SK-N-SH treated with all-trans-retinoic acid at 6 μM for 48 hours (cell line): ENCODE data around the gene DDX39A.

Experiments
- ATAC-seq: fragments of 200-7000 bp; cut with Tn5 transposase; 3 replicates; pipeline ENCODE4 v1.9.1; 2020; ENCODE audit warnings: mild to moderate bottlenecking, moderate library complexity
- ARNTL ChIP-seq: fragments of 450-650 bp; formaldehyde crosslinking; IDR thresholded peaks from 2 replicates; pipeline ENCODE4 v1.5.0; 2020; ENCODE audit warnings: low read depth, mild to moderate bottlenecking, moderate library complexity, borderline replicate concordance
- BACH2 ChIP-seq: fragments of 250-450 bp; sonication (Bioruptor Pico); IDR thresholded peaks from 2 replicates; pipeline ENCODE4 v1.9.0; 2021; ENCODE audit warnings: mild to moderate bottlenecking, borderline replicate concordance
- CSDC2 ChIP-seq: fragments of 250-450 bp; sonication (Bioruptor Pico); IDR thresholded peaks from 2 replicates; pipeline ENCODE4 v1.5.0; 2020; ENCODE audit warnings: mild to moderate bottlenecking, moderate library complexity
- ESRRG ChIP-seq: fragments of 250-450 bp; sonication (Bioruptor Pico); IDR thresholded peaks from 2 replicates; pipeline ENCODE4 v1.6.1; 2021; ENCODE audit warnings: mild to moderate bottlenecking
- GLIS3 ChIP-seq: fragments of 250-450 bp; sonication (Bioruptor Pico); IDR thresholded peaks from 2 replicates; pipeline ENCODE4 v1.5.0; 2020; ENCODE audit warnings: mild to moderate bottlenecking, moderate library complexity
- ISL1 ChIP-seq: fragments of 250-450 bp; sonication (Bioruptor Pico); IDR thresholded peaks from 2 replicates; pipeline ENCODE4 v2.1.2; 2022; ENCODE audit warnings: mild to moderate bottlenecking, moderate library complexity
- OSR1 ChIP-seq: fragments of 250-450 bp; sonication (Bioruptor Pico); IDR thresholded peaks from 2 replicates; pipeline ENCODE4 v1.8.0; 2022; ENCODE audit warnings: moderate library complexity, mild to moderate bottlenecking, inconsistent platforms
- PPARA ChIP-seq: fragments of 250-450 bp; sonication (Bioruptor Pico); IDR thresholded peaks from 2 replicates; pipeline ENCODE4 v1.5.0; 2020; ENCODE audit warnings: mild to moderate bottlenecking, borderline replicate concordance
- RARB ChIP-seq: fragments of 250-450 bp; sonication (Bioruptor Pico); IDR thresholded peaks from 2 replicates; pipeline ENCODE4 v1.8.0; 2021; ENCODE audit warnings: mild to moderate bottlenecking, moderate library complexity
- SNAI2 ChIP-seq: fragments of 250-450 bp; sonication (Bioruptor Pico); IDR thresholded peaks from 2 replicates; pipeline ENCODE4 v1.5.0; 2020; ENCODE audit warnings: mild to moderate bottlenecking, moderate library complexity
- TCF4 ChIP-seq: fragments of 250-450 bp; sonication (Bioruptor Pico); IDR thresholded peaks from 2 replicates; pipeline ENCODE4 v1.8.0; 2021; ENCODE audit warnings: mild to moderate bottlenecking, moderate library complexity, borderline replicate concordance
- TOX ChIP-seq: fragments of 250-450 bp; sonication (Bioruptor Pico); IDR thresholded peaks from 2 replicates; pipeline ENCODE4 v1.8.0; 2021; ENCODE audit warnings: mild to moderate bottlenecking, moderate library complexity, borderline replicate concordance
- ZC3H10 ChIP-seq: fragments of 250-450 bp; sonication (Bioruptor Pico); IDR thresholded peaks from 2 replicates; pipeline ENCODE4 v1.5.1; 2021; ENCODE audit warnings: mild to moderate bottlenecking, moderate library complexity
- ZFP3 ChIP-seq: fragments of 250-450 bp; sonication (Bioruptor Pico); IDR thresholded peaks from 2 replicates; pipeline ENCODE4 v1.5.0; 2020; ENCODE audit warnings: mild to moderate bottlenecking, moderate library complexity
- ZFP30 ChIP-seq: fragments of 450-650 bp; formaldehyde crosslinking; IDR thresholded peaks from 2 replicates; pipeline ENCODE4 v1.5.0; 2022; ENCODE audit warnings: mild to moderate bottlenecking, moderate library complexity
- ZNF565 ChIP-seq: fragments of 450-650 bp; formaldehyde crosslinking; conservative IDR thresholded peaks from 2 replicates; pipeline ENCODE4 v1.5.0; 2020; ENCODE audit warnings: low read depth, mild to moderate bottlenecking, moderate library complexity
- ZNF70 ChIP-seq: fragments of 450-650 bp; formaldehyde crosslinking; IDR thresholded peaks from 2 replicates; pipeline ENCODE4 v1.5.0; 2020; ENCODE audit warnings: mild to moderate bottlenecking, moderate library complexity
- ZNF8 ChIP-seq: fragments of 450-650 bp; formaldehyde crosslinking; IDR thresholded peaks from 2 replicates; pipeline ENCODE4 v1.5.0; 2020; ENCODE audit warnings: mild to moderate bottlenecking, moderate library complexity
- TF ChIP-seq, protein P1 (sequence below): fragments of 250-450 bp; sonication (Bioruptor Pico); IDR thresholded peaks from 2 replicates; pipeline ENCODE4 v1.5.1; 2021; ENCODE audit warnings: mild to moderate bottlenecking, moderate library complexity
- TF ChIP-seq, protein P2 (sequence below): fragments of 250-450 bp; sonication (Bioruptor Pico); IDR thresholded peaks from 2 replicates; pipeline ENCODE4 v1.8.0; 2021; ENCODE audit warnings: low read depth, mild to moderate bottlenecking, moderate library complexity, borderline replicate concordance
- TF ChIP-seq, protein P3 (sequence below): fragments of 250-450 bp; sonication (Bioruptor Pico); IDR thresholded peaks from 2 replicates; pipeline ENCODE4 v1.8.0; 2020; ENCODE audit warnings: mild to moderate bottlenecking, moderate library complexity, borderline replicate concordance
- TF ChIP-seq, protein P4 (sequence below): fragments of 250-450 bp; sonication (Bioruptor Pico); IDR thresholded peaks from 2 replicates; pipeline ENCODE4 v1.5.0; 2020; ENCODE audit warnings: mild to moderate bottlenecking, moderate library complexity
- TF ChIP-seq, protein P5 (sequence below): fragments of 250-450 bp; sonication (Bioruptor Pico); IDR thresholded peaks from 2 replicates; pipeline ENCODE4 v1.5.1; 2020; ENCODE audit warnings: low read depth, mild to moderate bottlenecking, moderate library complexity

Gene DDX39A

DNA sequence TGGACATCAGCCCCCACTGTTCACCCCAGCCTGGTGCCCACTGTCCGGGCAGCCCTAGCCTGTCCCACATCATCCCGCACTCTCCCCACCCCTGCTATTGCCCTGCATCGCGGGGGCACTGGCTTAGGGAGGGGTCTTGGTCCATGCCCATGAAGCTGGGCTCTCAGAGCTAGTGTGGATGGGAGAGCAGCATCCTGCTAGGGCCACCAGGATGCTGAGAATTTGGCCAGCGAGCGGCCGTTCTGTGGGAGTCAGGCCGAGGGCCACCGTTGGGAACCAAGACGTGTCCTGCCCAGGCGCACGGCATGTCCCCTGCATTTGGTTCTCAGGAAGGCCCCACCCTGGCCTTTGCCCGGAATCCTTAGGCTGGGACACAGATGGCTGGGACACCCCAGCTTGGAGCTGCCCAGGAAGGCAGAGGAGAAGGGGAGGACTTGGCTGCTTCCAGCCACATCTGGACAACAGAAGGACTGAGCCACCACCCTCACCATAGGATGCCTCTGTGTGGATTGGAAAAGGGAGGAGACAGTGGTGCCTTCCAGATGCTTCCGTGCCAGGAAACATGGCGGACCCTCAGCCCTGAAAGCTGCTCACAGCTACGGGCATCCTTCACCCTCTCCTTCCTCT is 23.3 kb downstream of the DDX39A start:
- TF ChIP-seq ZNF70 (CRISPR knock-in tag) (no peak), CSDC2 (no peak), ZFP3 (CRISPR knock-in tag) (no peak), GLIS3 (CRISPR knock-in tag) (no peak), ZC3H10 (no peak), TCF4 (CRISPR knock-in tag) (no peak), OSR1 (CRISPR knock-in tag) (no peak), ZFP30 (no peak), ZNF565 (CRISPR knock-in tag) (no peak), ZNF8 (CRISPR knock-in tag) (no peak)
- TF ChIP-seq, protein P1, sequence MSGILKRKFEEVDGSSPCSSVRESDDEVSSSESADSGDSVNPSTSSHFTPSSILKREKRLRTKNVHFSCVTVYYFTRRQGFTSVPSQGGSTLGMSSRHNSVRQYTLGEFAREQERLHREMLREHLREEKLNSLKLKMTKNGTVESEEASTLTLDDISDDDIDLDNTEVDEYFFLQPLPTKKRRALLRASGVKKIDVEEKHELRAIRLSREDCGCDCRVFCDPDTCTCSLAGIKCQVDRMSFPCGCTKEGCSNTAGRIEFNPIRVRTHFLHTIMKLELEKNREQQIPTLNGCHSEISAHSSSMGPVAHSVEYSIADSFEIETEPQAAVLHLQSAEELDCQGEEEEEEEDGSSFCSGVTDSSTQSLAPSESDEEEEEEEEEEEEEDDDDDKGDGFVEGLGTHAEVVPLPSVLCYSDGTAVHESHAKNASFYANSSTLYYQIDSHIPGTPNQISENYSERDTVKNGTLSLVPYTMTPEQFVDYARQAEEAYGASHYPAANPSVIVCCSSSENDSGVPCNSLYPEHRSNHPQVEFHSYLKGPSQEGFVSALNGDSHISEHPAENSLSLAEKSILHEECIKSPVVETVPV (CRISPR knock-in tag) = no peak

DNA sequence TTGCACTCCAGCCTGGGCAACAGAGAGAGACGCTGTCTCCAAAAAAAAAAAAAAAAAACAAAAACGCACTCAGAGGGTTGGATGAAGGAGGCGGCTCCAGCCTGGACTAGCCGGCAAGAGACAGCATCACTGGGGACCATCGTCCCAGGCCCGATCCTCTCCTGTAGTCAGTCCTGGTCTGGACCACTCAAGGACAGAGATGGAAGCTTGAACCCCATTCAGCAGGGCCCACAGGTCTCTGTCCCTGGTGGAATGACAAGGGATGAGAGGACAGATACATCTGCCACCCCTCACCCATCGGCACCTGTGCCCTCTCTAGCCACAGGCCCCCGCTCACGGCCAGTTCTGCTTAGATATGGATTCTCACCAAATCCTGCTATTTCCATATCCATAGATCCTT is 23.9 kb downstream of the DDX39A start:
- no peak for ATAC-seq
- no peak for TF ChIP-seq TCF4 (CRISPR knock-in tag)
- TF ChIP-seq, protein P2, sequence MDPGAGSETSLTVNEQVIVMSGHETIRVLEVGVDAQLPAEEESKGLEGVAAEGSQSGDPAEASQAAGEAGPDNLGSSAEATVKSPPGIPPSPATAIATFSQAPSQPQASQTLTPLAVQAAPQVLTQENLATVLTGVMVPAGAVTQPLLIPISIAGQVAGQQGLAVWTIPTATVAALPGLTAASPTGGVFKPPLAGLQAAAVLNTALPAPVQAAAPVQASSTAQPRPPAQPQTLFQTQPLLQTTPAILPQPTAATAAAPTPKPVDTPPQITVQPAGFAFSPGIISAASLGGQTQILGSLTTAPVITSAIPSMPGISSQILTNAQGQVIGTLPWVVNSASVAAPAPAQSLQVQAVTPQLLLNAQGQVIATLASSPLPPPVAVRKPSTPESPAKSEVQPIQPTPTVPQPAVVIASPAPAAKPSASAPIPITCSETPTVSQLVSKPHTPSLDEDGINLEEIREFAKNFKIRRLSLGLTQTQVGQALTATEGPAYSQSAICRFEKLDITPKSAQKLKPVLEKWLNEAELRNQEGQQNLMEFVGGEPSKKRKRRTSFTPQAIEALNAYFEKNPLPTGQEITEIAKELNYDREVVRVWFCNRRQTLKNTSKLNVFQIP (CRISPR knock-in tag) = no peak
- TF ChIP-seq CSDC2 = no peak
- TF ChIP-seq TOX (CRISPR knock-in tag) = no peak
- TF ChIP-seq ZNF565 (CRISPR knock-in tag) = no peak
- no peak for TF ChIP-seq PPARA
- no peak for TF ChIP-seq BACH2
- no peak for TF ChIP-seq ZNF70 (CRISPR knock-in tag)
- TF ChIP-seq ZFP30 = no peak
- TF ChIP-seq ESRRG = no peak
- TF ChIP-seq, protein P3, sequence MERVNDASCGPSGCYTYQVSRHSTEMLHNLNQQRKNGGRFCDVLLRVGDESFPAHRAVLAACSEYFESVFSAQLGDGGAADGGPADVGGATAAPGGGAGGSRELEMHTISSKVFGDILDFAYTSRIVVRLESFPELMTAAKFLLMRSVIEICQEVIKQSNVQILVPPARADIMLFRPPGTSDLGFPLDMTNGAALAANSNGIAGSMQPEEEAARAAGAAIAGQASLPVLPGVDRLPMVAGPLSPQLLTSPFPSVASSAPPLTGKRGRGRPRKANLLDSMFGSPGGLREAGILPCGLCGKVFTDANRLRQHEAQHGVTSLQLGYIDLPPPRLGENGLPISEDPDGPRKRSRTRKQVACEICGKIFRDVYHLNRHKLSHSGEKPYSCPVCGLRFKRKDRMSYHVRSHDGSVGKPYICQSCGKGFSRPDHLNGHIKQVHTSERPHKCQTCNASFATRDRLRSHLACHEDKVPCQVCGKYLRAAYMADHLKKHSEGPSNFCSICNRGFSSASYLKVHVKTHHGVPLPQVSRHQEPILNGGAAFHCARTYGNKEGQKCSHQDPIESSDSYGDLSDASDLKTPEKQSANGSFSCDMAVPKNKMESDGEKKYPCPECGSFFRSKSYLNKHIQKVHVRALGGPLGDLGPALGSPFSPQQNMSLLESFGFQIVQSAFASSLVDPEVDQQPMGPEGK (CRISPR knock-in tag) = no peak
- no peak for TF ChIP-seq ZC3H10
- TF ChIP-seq RARB (CRISPR knock-in tag) = no peak
- TF ChIP-seq, protein P4, sequence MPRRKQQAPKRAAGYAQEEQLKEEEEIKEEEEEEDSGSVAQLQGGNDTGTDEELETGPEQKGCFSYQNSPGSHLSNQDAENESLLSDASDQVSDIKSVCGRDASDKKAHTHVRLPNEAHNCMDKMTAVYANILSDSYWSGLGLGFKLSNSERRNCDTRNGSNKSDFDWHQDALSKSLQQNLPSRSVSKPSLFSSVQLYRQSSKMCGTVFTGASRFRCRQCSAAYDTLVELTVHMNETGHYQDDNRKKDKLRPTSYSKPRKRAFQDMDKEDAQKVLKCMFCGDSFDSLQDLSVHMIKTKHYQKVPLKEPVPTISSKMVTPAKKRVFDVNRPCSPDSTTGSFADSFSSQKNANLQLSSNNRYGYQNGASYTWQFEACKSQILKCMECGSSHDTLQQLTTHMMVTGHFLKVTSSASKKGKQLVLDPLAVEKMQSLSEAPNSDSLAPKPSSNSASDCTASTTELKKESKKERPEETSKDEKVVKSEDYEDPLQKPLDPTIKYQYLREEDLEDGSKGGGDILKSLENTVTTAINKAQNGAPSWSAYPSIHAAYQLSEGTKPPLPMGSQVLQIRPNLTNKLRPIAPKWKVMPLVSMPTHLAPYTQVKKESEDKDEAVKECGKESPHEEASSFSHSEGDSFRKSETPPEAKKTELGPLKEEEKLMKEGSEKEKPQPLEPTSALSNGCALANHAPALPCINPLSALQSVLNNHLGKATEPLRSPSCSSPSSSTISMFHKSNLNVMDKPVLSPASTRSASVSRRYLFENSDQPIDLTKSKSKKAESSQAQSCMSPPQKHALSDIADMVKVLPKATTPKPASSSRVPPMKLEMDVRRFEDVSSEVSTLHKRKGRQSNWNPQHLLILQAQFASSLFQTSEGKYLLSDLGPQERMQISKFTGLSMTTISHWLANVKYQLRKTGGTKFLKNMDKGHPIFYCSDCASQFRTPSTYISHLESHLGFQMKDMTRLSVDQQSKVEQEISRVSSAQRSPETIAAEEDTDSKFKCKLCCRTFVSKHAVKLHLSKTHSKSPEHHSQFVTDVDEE (CRISPR knock-in tag) = no peak
- TF ChIP-seq OSR1 (CRISPR knock-in tag) = no peak
- TF ChIP-seq SNAI2 (CRISPR knock-in tag) = no peak
- TF ChIP-seq ARNTL (CRISPR knock-in tag) = no peak
- no peak for TF ChIP-seq ZNF8 (CRISPR knock-in tag)

More for the DNA sequence above, 23.3 kb downstream of the DDX39A start:
- peak; percentile 22; the same call in 1 of the 3 replicates for ATAC-seq

DNA sequence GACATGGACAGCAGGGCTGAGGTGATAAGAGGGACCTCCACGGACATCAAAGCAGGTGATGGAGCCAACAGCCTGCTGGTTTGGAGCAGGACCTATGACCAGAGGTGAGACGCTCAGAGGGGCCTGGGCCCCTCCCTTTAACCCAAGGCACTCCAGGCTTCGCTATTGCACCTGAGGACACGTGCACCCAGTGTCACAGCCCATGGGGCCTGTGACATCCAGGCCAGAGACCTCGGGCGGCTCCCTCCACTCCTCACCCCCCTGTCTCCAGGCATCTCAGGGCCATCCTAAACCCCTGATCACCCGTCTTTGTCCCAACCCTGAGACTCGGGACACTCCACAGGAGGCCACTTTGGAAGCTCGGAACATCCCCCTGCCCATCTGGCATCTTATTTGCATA is 25.0 kb downstream of the DDX39A start:
- no peak for ATAC-seq
- TF ChIP-seq ARNTL (CRISPR knock-in tag) = no peak
- no peak for TF ChIP-seq ESRRG
- TF ChIP-seq ZNF565 (CRISPR knock-in tag) = no peak
- no peak for TF ChIP-seq RARB (CRISPR knock-in tag)
- TF ChIP-seq, protein P5, sequence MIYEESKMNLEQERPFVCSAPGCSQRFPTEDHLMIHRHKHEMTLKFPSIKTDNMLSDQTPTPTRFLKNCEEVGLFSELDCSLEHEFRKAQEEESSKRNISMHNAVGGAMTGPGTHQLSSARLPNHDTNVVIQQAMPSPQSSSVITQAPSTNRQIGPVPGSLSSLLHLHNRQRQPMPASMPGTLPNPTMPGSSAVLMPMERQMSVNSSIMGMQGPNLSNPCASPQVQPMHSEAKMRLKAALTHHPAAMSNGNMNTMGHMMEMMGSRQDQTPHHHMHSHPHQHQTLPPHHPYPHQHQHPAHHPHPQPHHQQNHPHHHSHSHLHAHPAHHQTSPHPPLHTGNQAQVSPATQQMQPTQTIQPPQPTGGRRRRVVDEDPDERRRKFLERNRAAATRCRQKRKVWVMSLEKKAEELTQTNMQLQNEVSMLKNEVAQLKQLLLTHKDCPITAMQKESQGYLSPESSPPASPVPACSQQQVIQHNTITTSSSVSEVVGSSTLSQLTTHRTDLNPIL (CRISPR knock-in tag) = no peak
- no peak for TF ChIP-seq PPARA
- TF ChIP-seq ZNF8 (CRISPR knock-in tag) = no peak
- TF ChIP-seq TCF4 (CRISPR knock-in tag) = no peak
- TF ChIP-seq, protein P1 (CRISPR knock-in tag) = no peak
- TF ChIP-seq BACH2 = no peak
- TF ChIP-seq SNAI2 (CRISPR knock-in tag) = no peak
- TF ChIP-seq ZNF70 (CRISPR knock-in tag) = no peak
- TF ChIP-seq ISL1 (CRISPR knock-in tag) = no peak
- TF ChIP-seq, protein P2 (CRISPR knock-in tag) = no peak
